ENCODE data around the gene BUB1.

GRCh38 chr2:110707386-110707965, 29.6 kb upstream of the BUB1 start:
- TF ChIP-seq, protein P1, sequence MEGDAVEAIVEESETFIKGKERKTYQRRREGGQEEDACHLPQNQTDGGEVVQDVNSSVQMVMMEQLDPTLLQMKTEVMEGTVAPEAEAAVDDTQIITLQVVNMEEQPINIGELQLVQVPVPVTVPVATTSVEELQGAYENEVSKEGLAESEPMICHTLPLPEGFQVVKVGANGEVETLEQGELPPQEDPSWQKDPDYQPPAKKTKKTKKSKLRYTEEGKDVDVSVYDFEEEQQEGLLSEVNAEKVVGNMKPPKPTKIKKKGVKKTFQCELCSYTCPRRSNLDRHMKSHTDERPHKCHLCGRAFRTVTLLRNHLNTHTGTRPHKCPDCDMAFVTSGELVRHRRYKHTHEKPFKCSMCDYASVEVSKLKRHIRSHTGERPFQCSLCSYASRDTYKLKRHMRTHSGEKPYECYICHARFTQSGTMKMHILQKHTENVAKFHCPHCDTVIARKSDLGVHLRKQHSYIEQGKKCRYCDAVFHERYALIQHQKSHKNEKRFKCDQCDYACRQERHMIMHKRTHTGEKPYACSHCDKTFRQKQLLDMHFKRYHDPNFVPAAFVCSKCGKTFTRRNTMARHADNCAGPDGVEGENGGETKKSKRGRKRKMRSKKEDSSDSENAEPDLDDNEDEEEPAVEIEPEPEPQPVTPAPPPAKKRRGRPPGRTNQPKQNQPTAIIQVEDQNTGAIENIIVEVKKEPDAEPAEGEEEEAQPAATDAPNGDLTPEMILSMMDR (IDR thresholded peaks at IDR 0.05) = no peak
- TF ChIP-seq POLR2AphosphoS5 (IDR thresholded peaks at IDR 0.05) = no peak
